GM12874 (cell line): Measurements from ENCODE around the gene CBFA2T3.

Experiments used
- CTCF ChIP-seq: IDR thresholded peaks from 2 replicates; pipeline ENCODE4 v1.5.1; 2011; ENCODE audit warnings: low read depth, mild to moderate bottlenecking, control low read depth, low read length, moderate library complexity; ENCODE audit not compliant: insufficient read depth

Gene CBFA2T3

GRCh38 chr16:88938119-88938776, 38.8 kb downstream of the CBFA2T3 start:
- no peak for TF ChIP-seq CTCF

GRCh38 chr16:88937206-88937621, 39.8 kb downstream of the CBFA2T3 start:
- TF ChIP-seq CTCF: no peak

- TF ChIP-seq CTCF: no peak
Measured at GRCh38 chr16:88936556-88937205, 40.3 kb downstream of the CBFA2T3 start.

- peak; percentile 47; the same call in 1 of the 2 replicates for TF ChIP-seq CTCF
Measured at GRCh38 chr16:88936008-88936555, 40.9 kb downstream of the CBFA2T3 start.

GRCh38 chr16:88934066-88934667, 42.8 kb downstream of the CBFA2T3 start:
- no peak for TF ChIP-seq CTCF

GRCh38 chr16:88932929-88933328, 44.1 kb downstream of the CBFA2T3 start:
- TF ChIP-seq CTCF: no peak

- TF ChIP-seq CTCF: no peak
Measured at GRCh38 chr16:88931936-88932335, 45.1 kb downstream of the CBFA2T3 start.
